ENCODE measurements around the gene PACRGL. TPM values are rescaled to one million over a fixed set of nuclear protein-coding genes. Genes with fewer than 3 reads are reported as not detected.

Gene PACRGL
- total RNA-seq, 1 experiment from 2014 or later = 13.5 TPM

DNA sequence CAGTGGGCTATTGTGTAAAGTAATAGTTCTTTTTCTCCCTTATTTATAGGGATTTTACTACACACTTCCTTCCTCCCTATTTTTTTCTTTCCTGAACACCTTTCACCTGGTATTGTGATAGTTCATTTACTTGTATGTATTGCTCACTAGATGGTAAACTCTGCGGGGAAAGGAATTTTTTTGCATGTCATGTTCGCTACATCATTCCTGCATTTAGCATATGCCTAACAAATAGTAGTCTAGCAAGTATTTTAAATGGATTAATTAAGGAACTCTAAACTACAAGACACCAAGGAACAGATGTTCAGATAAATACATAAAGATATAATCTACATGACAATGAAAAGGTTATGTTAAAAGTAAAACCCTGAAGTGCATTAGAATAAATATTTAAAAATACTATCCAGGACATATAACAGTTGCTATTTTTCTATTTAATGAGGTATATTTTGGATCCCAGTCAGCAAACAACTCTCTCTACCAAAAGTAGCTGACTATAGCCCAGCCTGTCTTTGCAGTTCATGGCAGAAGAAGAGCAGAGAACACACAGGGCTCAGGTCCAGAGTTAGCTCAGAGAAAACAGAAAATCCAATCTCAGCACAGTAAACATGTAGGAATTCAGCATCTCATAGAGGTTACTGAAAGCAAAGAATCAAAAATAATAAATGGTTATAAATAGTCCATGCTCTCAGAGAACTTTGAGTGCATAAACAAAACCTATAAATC, 87.8 kb downstream of the PACRGL start:
- TF ChIP-seq CREB1 (CRISPR knock-in tag; IDR thresholded peaks at IDR 0.05) = no peak
- TF ChIP-seq, protein P1, sequence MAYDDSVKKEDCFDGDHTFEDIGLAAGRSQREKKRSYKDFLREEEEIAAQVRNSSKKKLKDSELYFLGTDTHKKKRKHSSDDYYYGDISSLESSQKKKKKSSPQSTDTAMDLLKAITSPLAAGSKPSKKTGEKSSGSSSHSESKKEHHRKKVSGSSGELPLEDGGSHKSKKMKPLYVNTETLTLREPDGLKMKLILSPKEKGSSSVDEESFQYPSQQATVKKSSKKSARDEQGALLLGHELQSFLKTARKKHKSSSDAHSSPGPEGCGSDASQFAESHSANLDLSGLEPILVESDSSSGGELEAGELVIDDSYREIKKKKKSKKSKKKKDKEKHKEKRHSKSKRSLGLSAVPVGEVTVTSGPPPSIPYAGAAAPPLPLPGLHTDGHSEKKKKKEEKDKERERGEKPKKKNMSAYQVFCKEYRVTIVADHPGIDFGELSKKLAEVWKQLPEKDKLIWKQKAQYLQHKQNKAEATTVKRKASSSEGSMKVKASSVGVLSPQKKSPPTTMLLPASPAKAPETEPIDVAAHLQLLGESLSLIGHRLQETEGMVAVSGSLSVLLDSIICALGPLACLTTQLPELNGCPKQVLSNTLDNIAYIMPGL (CRISPR knock-in tag; IDR thresholded peaks at IDR 0.05) = no peak
- TF ChIP-seq, protein P2, sequence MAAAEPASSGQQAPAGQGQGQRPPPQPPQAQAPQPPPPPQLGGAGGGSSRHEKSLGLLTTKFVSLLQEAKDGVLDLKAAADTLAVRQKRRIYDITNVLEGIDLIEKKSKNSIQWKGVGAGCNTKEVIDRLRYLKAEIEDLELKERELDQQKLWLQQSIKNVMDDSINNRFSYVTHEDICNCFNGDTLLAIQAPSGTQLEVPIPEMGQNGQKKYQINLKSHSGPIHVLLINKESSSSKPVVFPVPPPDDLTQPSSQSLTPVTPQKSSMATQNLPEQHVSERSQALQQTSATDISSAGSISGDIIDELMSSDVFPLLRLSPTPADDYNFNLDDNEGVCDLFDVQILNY (CRISPR knock-in tag; IDR thresholded peaks at IDR 0.05) = no peak
- no peak for TF ChIP-seq NR1H2 (CRISPR knock-in tag; IDR thresholded peaks at IDR 0.05)
- TF ChIP-seq ZNF423 (CRISPR knock-in tag; IDR thresholded peaks at IDR 0.05) = no peak
- TF ChIP-seq, protein P3, sequence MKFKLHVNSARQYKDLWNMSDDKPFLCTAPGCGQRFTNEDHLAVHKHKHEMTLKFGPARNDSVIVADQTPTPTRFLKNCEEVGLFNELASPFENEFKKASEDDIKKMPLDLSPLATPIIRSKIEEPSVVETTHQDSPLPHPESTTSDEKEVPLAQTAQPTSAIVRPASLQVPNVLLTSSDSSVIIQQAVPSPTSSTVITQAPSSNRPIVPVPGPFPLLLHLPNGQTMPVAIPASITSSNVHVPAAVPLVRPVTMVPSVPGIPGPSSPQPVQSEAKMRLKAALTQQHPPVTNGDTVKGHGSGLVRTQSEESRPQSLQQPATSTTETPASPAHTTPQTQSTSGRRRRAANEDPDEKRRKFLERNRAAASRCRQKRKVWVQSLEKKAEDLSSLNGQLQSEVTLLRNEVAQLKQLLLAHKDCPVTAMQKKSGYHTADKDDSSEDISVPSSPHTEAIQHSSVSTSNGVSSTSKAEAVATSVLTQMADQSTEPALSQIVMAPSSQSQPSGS (CRISPR knock-in tag; IDR thresholded peaks at IDR 0.05; ENCODE audit: borderline replicate concordance, low read depth) = no peak
- TF ChIP-seq RELA (CRISPR knock-in tag; IDR thresholded peaks at IDR 0.05; ENCODE audit: borderline replicate concordance) = no peak
- TF ChIP-seq, protein P4, sequence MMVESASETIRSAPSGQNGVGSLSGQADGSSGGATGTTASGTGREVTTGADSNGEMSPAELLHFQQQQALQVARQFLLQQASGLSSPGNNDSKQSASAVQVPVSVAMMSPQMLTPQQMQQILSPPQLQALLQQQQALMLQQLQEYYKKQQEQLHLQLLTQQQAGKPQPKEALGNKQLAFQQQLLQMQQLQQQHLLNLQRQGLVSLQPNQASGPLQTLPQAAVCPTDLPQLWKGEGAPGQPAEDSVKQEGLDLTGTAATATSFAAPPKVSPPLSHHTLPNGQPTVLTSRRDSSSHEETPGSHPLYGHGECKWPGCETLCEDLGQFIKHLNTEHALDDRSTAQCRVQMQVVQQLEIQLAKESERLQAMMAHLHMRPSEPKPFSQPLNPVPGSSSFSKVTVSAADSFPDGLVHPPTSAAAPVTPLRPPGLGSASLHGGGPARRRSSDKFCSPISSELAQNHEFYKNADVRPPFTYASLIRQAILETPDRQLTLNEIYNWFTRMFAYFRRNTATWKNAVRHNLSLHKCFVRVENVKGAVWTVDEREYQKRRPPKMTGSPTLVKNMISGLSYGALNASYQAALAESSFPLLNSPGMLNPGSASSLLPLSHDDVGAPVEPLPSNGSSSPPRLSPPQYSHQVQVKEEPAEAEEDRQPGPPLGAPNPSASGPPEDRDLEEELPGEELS (CRISPR knock-in tag; IDR thresholded peaks at IDR 0.05) = no peak
- no peak for TF ChIP-seq HMGA2 (CRISPR knock-in tag; IDR thresholded peaks at IDR 0.05)
- TF ChIP-seq NR3C1 (CRISPR knock-in tag; conservative IDR thresholded peaks at IDR 0.05; ENCODE audit: low read depth) = no peak
- TF ChIP-seq, protein P5, sequence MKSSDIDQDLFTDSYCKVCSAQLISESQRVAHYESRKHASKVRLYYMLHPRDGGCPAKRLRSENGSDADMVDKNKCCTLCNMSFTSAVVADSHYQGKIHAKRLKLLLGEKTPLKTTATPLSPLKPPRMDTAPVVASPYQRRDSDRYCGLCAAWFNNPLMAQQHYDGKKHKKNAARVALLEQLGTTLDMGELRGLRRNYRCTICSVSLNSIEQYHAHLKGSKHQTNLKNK (CRISPR knock-in tag; IDR thresholded peaks at IDR 0.05) = no peak
- TF ChIP-seq, protein P6, sequence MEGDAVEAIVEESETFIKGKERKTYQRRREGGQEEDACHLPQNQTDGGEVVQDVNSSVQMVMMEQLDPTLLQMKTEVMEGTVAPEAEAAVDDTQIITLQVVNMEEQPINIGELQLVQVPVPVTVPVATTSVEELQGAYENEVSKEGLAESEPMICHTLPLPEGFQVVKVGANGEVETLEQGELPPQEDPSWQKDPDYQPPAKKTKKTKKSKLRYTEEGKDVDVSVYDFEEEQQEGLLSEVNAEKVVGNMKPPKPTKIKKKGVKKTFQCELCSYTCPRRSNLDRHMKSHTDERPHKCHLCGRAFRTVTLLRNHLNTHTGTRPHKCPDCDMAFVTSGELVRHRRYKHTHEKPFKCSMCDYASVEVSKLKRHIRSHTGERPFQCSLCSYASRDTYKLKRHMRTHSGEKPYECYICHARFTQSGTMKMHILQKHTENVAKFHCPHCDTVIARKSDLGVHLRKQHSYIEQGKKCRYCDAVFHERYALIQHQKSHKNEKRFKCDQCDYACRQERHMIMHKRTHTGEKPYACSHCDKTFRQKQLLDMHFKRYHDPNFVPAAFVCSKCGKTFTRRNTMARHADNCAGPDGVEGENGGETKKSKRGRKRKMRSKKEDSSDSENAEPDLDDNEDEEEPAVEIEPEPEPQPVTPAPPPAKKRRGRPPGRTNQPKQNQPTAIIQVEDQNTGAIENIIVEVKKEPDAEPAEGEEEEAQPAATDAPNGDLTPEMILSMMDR (IDR thresholded peaks at IDR 0.05) = no peak
- Mint-ChIP-seq H3K27ac (no peak overlapping the region), H3K27me3 (ENCODE audit: low read depth) (no peaks in the 10 kb centered on the region; the same call in 1 of the 2 replicates), H3K9me3 (peaks cover 9% of the 10 kb centered on the region), H3K4me3 (no peak overlapping the region), H3K36me3 (peaks cover 4% of the 10 kb centered on the region), H3K4me1 (peaks cover 8% of the 10 kb centered on the region; the same call in 1 of the 2 replicates)
- ATAC-seq (no peak), DNase-seq (ENCODE audit: low spot score) (no peak)
- ChIA-PET CTCF (interaction anchor here (2.6 kb wide), 1 partner anchor 15 kb away, joined by 11 read pairs; no protein-coding TSS in a partner anchor), POLR2A (no interaction called here)
